HepG2 (cell line): Measurements from ENCODE around the gene ATG7. TPM values are rescaled to one million over a fixed set of nuclear protein-coding genes. Genes with fewer than 3 reads are reported as not detected.

Experiments used
- ATAC-seq: fragments of 200-7000 bp; cut with Tn5 transposase; 3 replicates; pipeline ENCODE4 v1.9.1; 2020; ENCODE audit warnings: mild to moderate bottlenecking, moderate library complexity
- BruUV-seq: library from RNA; stranded (reverse); fragments of 400-500 nt; replicated peaks from 2 replicates; lab custom pipeline; 2021; lab: Mats Ljungman, UMichigan
- CTCF ChIA-PET: fragments of 300-600 bp; formaldehyde crosslinking; extraction: SDS; loops from one replicate; lab custom pipeline; 2021; ENCODE audit warnings: low total read pairs, inconsistent platforms, low intra/inter-chr PET ratio; lab: Yijun Ruan, JAX
- POLR2A ChIA-PET: fragments of 350-600 bp; sonication (Branson Sonifier 250); formaldehyde crosslinking; loops from one replicate; lab custom pipeline; 2020; ENCODE audit warnings: antibody characterized with exemption, inconsistent platforms; lab: Yijun Ruan, JAX
- DNase-seq: peaks from one replicate; pipeline ENCODE4 v3.0.0-alpha.2; 2015; ENCODE audit warnings: low spot score
- FAIRE-seq: peaks from 3 replicates; lab custom pipeline; 2011; peaks lifted over from hg19 to GRCh38; lab: Jason Lieb, UNC
- H2AFZ ChIP-seq: one replicate; pipeline ENCODE4 v1.6.1; 2011; ENCODE audit warnings: low read length, inconsistent platforms
- H3K27ac ChIP-seq: fragments of 300-600 bp; 3 replicates; pipeline ENCODE4 v1.8.0; 2011; ENCODE audit warnings: mixed run types, mild to moderate bottlenecking, mixed read lengths, low read length, inconsistent platforms; ENCODE audit not compliant: insufficient read depth; ENCODE audit errors: extremely low read length
- H3K27me3 ChIP-seq, 2 experiments: fragments of 200-600 bp in 1 of 2; 2 replicates in 1 of 2; 3 replicates in 1 of 2; pipeline versions ENCODE4 v1.6.0 to v1.8.0; 2011; ENCODE audit warnings: low read length in 2 of 2, mild to moderate bottlenecking in 2 of 2, moderate library complexity in 2 of 2, inconsistent platforms in 1 of 2; ENCODE audit not compliant: insufficient read depth in 2 of 2, control insufficient read depth in 1 of 2
- H3K36me3 ChIP-seq, 2 experiments: fragments of 200-600 bp in 1 of 2; replicated peaks in 1 of 2; 2 replicates in 1 of 2; 3 replicates in 1 of 2; pipeline versions ENCODE4 v1.5.1 to v1.8.0; 2011; ENCODE audit warnings: low read length in 2 of 2, inconsistent platforms in 1 of 2; ENCODE audit not compliant: insufficient read depth in 2 of 2, control insufficient read depth in 1 of 2
- H3K4me1 ChIP-seq: 2 replicates; pipeline ENCODE4 v1.5.1; 2012; ENCODE audit warnings: low read length, inconsistent platforms; ENCODE audit not compliant: insufficient read depth
- H3K4me2 ChIP-seq: 2 replicates; pipeline ENCODE4 v1.6.0; 2011; ENCODE audit warnings: low read depth, low read length, inconsistent platforms
- H3K4me3 ChIP-seq, 3 experiments: fragments of 200-600 bp in 1 of 3; sonication (generic), shearing (Covaris generic) in 1 of 3; replicated peaks in 1 of 3; 2 replicates each; pipeline ENCODE4 v1.5.1; 2011 to 2016; ENCODE audit warnings: low read length in 3 of 3, inconsistent platforms in 2 of 3, low read depth in 2 of 3, mild to moderate bottlenecking in 2 of 3, control low read depth in 1 of 3, mixed read lengths in 1 of 3; ENCODE audit not compliant: insufficient read depth in 1 of 3
- H3K79me2 ChIP-seq: one replicate; pipeline ENCODE4 v1.6.1; 2011; ENCODE audit warnings: low read length, inconsistent platforms; ENCODE audit not compliant: insufficient read depth
- H3K9ac ChIP-seq: 2 replicates; pipeline ENCODE4 v1.6.0; 2011; ENCODE audit warnings: mild to moderate bottlenecking, low read depth, low read length, inconsistent platforms; ENCODE audit not compliant: insufficient read depth
- H3K9me3 ChIP-seq: 2 replicates; pipeline ENCODE4 v1.5.1; 2012; ENCODE audit warnings: mild to moderate bottlenecking, low read length
- H4K20me1 ChIP-seq: 2 replicates; pipeline ENCODE4 v1.6.0; 2011; ENCODE audit warnings: inconsistent platforms, mild to moderate bottlenecking, low read length, moderate library complexity; ENCODE audit not compliant: insufficient read depth
- ELF4 ChIP-seq: sonication (generic); formaldehyde crosslinking; IDR thresholded peaks from 2 replicates; pipeline ENCODE4 v1.5.0; 2020; ENCODE audit warnings: missing genetic modification reagents, mild to moderate bottlenecking, moderate library complexity, borderline replicate concordance
- FOSL1 ChIP-seq: sonication (generic); formaldehyde crosslinking; IDR thresholded peaks from 2 replicates; pipeline ENCODE4 v1.9.0; 2021; ENCODE audit warnings: missing genetic modification reagents, borderline replicate concordance
- GLI4 ChIP-seq: sonication (generic); formaldehyde crosslinking; IDR thresholded peaks from 2 replicates; pipeline ENCODE4 v1.5.1; 2020; ENCODE audit warnings: missing genetic modification reagents, mild to moderate bottlenecking, moderate library complexity, borderline replicate concordance
- NFYB ChIP-seq: sonication (generic); formaldehyde crosslinking; IDR thresholded peaks from 2 replicates; pipeline ENCODE4 v1.4.0; 2020; ENCODE audit warnings: missing genetic modification reagents
- POGZ ChIP-seq: sonication (generic); formaldehyde crosslinking; IDR thresholded peaks from 2 replicates; pipeline ENCODE4 v1.4.0; 2020; ENCODE audit warnings: mild to moderate bottlenecking, missing genetic modification reagents
- RAD21 ChIP-seq: fragments of 450-650 bp; formaldehyde crosslinking; IDR thresholded peaks from 2 replicates; pipeline ENCODE4 v1.5.0; 2020; ENCODE audit warnings: mild to moderate bottlenecking
- SNAI1 ChIP-seq: sonication (generic); formaldehyde crosslinking; IDR thresholded peaks from 2 replicates; pipeline ENCODE4 v1.5.0; 2020; ENCODE audit warnings: mild to moderate bottlenecking, missing genetic modification reagents, borderline replicate concordance
- TP53 ChIP-seq: sonication (generic); formaldehyde crosslinking; conservative IDR thresholded peaks from 2 replicates; pipeline ENCODE4 v1.4.0; 2020; ENCODE audit warnings: missing genetic modification reagents
- ZFP62 ChIP-seq: sonication (generic); formaldehyde crosslinking; IDR thresholded peaks from 2 replicates; pipeline ENCODE4 v1.4.0; 2020; ENCODE audit warnings: missing genetic modification reagents
- ZFP82 ChIP-seq: sonication (generic); formaldehyde crosslinking; IDR thresholded peaks from 2 replicates; pipeline ENCODE4 v1.5.1; 2020; ENCODE audit warnings: mild to moderate bottlenecking, missing genetic modification reagents, borderline replicate concordance
- ZFP90 ChIP-seq: sonication (generic); formaldehyde crosslinking; IDR thresholded peaks from 2 replicates; pipeline ENCODE4 v1.8.0; 2022; ENCODE audit warnings: missing genetic modification reagents, mild to moderate bottlenecking, inconsistent platforms, borderline replicate concordance
- ZNF124 ChIP-seq: sonication (generic); formaldehyde crosslinking; IDR thresholded peaks from 2 replicates; pipeline ENCODE4 v1.4.0; 2020; ENCODE audit warnings: missing genetic modification reagents
- ZNF136 ChIP-seq: sonication (generic); formaldehyde crosslinking; IDR thresholded peaks from 2 replicates; pipeline ENCODE4 v1.8.1; 2022; ENCODE audit warnings: low read depth, mild to moderate bottlenecking, moderate library complexity, missing genetic modification reagents
- ZNF350 ChIP-seq: sonication (generic); formaldehyde crosslinking; IDR thresholded peaks from 2 replicates; pipeline ENCODE4 v1.4.0; 2020; ENCODE audit warnings: mild to moderate bottlenecking, low read depth, missing genetic modification reagents, borderline replicate concordance
- ZNF614 ChIP-seq: IDR thresholded peaks from 2 replicates; pipeline ENCODE4 v1.6.1; 2018; ENCODE audit warnings: missing biosample characterization, missing genetic modification reagents, inconsistent platforms, borderline replicate concordance
- ZNF891 ChIP-seq: sonication (generic); formaldehyde crosslinking; IDR thresholded peaks from 2 replicates; pipeline ENCODE4 v1.5.0; 2020; ENCODE audit warnings: mild to moderate bottlenecking, missing genetic modification reagents
- ZSCAN21 ChIP-seq: sonication (generic); formaldehyde crosslinking; IDR thresholded peaks from 2 replicates; pipeline ENCODE4 v1.8.0; 2022; ENCODE audit warnings: mild to moderate bottlenecking, missing genetic modification reagents, moderate library complexity, borderline replicate concordance
- WGBS: methylation state at CpG from one replicate; pipeline ENCODE4 v1.1.6; 2017; ENCODE audit warnings: low lambda C conversion rate; 5-methylcytosine and 5-hydroxymethylcytosine counted together
- in situ Hi-C: cut with HindIII; loops from 2 replicates; pipeline ENCODE4 v1.10.0; 2017; ENCODE audit warnings: low pct_unique_long_range_greater_than_20kb; ENCODE audit not compliant: extremely low pct_ligation_motif_present
- intact Hi-C: fragments of 100-400 bp; cut with micrococcal nuclease; formaldehyde crosslinking; loops from one replicate; pipeline ENCODE4 v1.10.0; 2022; ENCODE audit not compliant: unreplicated experiment
- polyA plus RNA-seq, 8 experiments: library from polyadenylated mRNA; depleted of rRNA in 3 of 8; stranded (reverse) in 7 of 8; unstranded in 1 of 8; fragments of >200 nt; fragmentation: Illumina TruSeq in 4 of 8; extraction: Trizol in 4 of 8; gene quantifications; 2 replicates each; pipeline versions ENCODE4 v1.2.1 to v1.2.3, GENCODE V29; 2011 to 2016; ENCODE audit warnings: low read depth in 4 of 8, missing spikeins in 1 of 8, mixed read lengths in 1 of 8; ENCODE audit not compliant: insufficient read depth in 1 of 8
- total RNA-seq, 5 experiments: library from RNA; depleted of rRNA; stranded (reverse); fragments of >200 nt; fragmentation: Illumina TruSeq; extraction: Trizol; gene quantifications; 2 replicates each; pipeline ENCODE4 v1.2.3, GENCODE V29; 2016; ENCODE audit warnings: low read depth in 1 of 5
- TF ChIP-seq, protein P1 (sequence below): sonication (generic); formaldehyde crosslinking; IDR thresholded peaks from 2 replicates; pipeline ENCODE4 v1.9.0; 2022; ENCODE audit warnings: low read depth, missing genetic modification reagents
- TF ChIP-seq, protein P2 (sequence below): sonication (generic); formaldehyde crosslinking; conservative IDR thresholded peaks from 2 replicates; pipeline ENCODE4 v1.5.0; 2020; ENCODE audit warnings: missing genetic modification reagents
- TF ChIP-seq, protein P3 (sequence below): sonication (generic); formaldehyde crosslinking; IDR thresholded peaks from 2 replicates; pipeline ENCODE4 v1.5.0; 2020; ENCODE audit warnings: missing genetic modification reagents

The ATG7 gene
- total and polyA plus RNA-seq, 2 of the 13 experiments (the other 11 are each of a cell fraction or from before 2014, with no cell fraction given) = 7.8 to 22.1 TPM

DNA sequence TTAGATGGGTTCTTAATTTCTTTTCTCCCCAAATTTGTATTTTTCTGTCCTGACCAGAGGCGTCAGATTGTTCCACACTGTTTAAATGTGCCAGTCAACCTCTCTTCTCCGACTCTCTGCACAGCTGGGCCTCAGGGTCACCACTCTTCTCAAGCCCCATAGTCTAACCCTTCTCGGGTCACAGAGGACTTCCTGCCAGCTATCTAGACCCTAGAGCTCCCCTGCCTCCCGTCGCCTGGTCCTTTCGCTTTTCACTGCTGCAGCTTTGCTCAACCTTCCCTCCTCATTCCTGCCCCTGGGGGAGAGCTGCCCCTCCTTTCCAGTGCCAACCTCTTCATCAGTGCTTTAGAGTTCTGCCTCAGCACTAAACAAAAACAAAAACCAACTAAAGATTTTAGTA is 151.7 kb downstream of the ATG7 start (continued):
- TF ChIP-seq, protein P1, sequence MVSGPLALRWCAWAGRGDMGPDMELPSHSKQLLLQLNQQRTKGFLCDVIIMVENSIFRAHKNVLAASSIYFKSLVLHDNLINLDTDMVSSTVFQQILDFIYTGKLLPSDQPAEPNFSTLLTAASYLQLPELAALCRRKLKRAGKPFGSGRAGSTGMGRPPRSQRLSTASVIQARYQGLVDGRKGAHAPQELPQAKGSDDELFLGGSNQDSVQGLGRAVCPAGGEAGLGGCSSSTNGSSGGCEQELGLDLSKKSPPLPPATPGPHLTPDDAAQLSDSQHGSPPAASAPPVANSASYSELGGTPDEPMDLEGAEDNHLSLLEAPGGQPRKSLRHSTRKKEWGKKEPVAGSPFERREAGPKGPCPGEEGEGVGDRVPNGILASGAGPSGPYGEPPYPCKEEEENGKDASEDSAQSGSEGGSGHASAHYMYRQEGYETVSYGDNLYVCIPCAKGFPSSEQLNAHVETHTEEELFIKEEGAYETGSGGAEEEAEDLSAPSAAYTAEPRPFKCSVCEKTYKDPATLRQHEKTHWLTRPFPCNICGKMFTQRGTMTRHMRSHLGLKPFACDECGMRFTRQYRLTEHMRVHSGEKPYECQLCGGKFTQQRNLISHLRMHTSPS (CRISPR knock-in tag) = no peak

DNA sequence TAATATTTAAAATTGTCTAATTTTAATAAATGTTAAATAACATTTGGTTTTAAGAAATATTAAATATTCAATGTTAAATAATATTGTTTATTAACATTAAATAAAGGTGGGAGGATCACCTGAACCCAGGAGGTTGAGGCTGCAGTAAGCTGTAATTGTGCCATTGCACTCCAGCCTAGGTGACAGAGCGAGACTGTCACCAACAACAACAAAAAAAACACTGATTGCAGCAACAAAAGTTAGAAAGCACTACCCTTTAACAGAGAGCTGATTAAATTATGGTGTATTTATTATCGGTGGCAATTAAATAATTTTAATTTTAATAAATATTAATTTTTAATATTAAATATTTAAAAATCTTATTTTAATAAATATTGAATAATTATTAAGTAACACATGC is 152.1 kb downstream of the ATG7 start:
- FAIRE-seq (no peak), DNase-seq (no peak), ATAC-seq (no peak)
- CTCF ChIA-PET = no interaction called here
- no peak overlapping the region for H3K9ac ChIP-seq
- H3K27ac ChIP-seq = no peak overlapping the region
- no peaks in the 10 kb centered on the region for H3K36me3 ChIP-seq
- H3K27me3 ChIP-seq = no peaks in the 10 kb centered on the region; a peak in 1 of 5 replicates
- no peaks in the 10 kb centered on the region for H3K79me2 ChIP-seq
- no peak overlapping the region for H2AFZ ChIP-seq
- no peaks in the 10 kb centered on the region for H4K20me1 ChIP-seq
- POLR2A ChIA-PET = no interaction called here
- H3K9me3 ChIP-seq = no peaks in the 10 kb centered on the region
- in situ Hi-C loops (no loop called here), intact Hi-C loops (no loop called here)
- TF ChIP-seq TP53 (no peak), GLI4 (CRISPR knock-in tag) (no peak), ZNF614 (no peak), ZNF350 (CRISPR knock-in tag) (no peak), FOSL1 (CRISPR knock-in tag) (no peak), SNAI1 (CRISPR knock-in tag) (no peak), ZFP82 (CRISPR knock-in tag) (no peak), RAD21 (CRISPR knock-in tag) (no peak), ZNF891 (no peak), ZFP90 (CRISPR knock-in tag) (no peak), ZNF124 (CRISPR knock-in tag) (no peak), ZSCAN21 (CRISPR knock-in tag) (no peak), POGZ (CRISPR knock-in tag) (no peak), NFYB (no peak), ZNF136 (no peak), ELF4 (CRISPR knock-in tag) (no peak), ZFP62 (no peak)
- TF ChIP-seq, protein P2, sequence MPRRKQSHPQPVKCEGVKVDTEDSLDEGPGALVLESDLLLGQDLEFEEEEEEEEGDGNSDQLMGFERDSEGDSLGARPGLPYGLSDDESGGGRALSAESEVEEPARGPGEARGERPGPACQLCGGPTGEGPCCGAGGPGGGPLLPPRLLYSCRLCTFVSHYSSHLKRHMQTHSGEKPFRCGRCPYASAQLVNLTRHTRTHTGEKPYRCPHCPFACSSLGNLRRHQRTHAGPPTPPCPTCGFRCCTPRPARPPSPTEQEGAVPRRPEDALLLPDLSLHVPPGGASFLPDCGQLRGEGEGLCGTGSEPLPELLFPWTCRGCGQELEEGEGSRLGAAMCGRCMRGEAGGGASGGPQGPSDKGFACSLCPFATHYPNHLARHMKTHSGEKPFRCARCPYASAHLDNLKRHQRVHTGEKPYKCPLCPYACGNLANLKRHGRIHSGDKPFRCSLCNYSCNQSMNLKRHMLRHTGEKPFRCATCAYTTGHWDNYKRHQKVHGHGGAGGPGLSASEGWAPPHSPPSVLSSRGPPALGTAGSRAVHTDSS = no peak
- TF ChIP-seq, protein P3, sequence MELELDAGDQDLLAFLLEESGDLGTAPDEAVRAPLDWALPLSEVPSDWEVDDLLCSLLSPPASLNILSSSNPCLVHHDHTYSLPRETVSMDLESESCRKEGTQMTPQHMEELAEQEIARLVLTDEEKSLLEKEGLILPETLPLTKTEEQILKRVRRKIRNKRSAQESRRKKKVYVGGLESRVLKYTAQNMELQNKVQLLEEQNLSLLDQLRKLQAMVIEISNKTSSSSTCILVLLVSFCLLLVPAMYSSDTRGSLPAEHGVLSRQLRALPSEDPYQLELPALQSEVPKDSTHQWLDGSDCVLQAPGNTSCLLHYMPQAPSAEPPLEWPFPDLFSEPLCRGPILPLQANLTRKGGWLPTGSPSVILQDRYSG (CRISPR knock-in tag) = no peak
- no peaks in the 10 kb centered on the region for H3K4me1 ChIP-seq
- BruUV-seq = no TSS peak
- WGBS = 100% methylated on average over 2 of the region's 2 CpGs
- no peak overlapping the region for H3K4me2 ChIP-seq
- H3K4me3 ChIP-seq = no peak overlapping the region
